CD4-positive, alpha-beta T cell treated with Interferon alpha-2 for 1 hour (primary cell): ENCODE data around the gene AOC3.

Source experiments
- DNase-seq, 2 donors: peaks; one replicate each; pipeline ENCODE4 v3.0.0-alpha.2; 2020 to 2022

AOC3 gene

GRCh38 chr17:42850954-42851353, at the start of gene AOC3:
AOC3 (plus strand) TSS chr17:42851199; CDS start chr17:42851344, 145 bp downstream.
- DNase-seq = no peak

- DNase-seq = no peak
These were observed 47.7 kb upstream of the AOC3 start for GRCh38 chr17:42803074-42803883.

GRCh38 chr17:42804918-42805367, 46.1 kb upstream of the AOC3 start:
- DNase-seq = no peak

- no peak for DNase-seq
These were observed 44.8 kb upstream of the AOC3 start for GRCh38 chr17:42806249-42806648.

GRCh38 chr17:42809250-42809649, 41.7 kb upstream of the AOC3 start:
- DNase-seq = no peak

GRCh38 chr17:42814633-42815399, 36.2 kb upstream of the AOC3 start:
- DNase-seq = no peak

- no peak for DNase-seq
These were observed 33.1 kb upstream of the AOC3 start for GRCh38 chr17:42817866-42818265.

GRCh38 chr17:42818379-42818778, 32.6 kb upstream of the AOC3 start:
- DNase-seq = no peak

GRCh38 chr17:42819939-42820535, 31.0 kb upstream of the AOC3 start:
- peak; percentile 68 to 74 for DNase-seq

GRCh38 chr17:42821176-42821575, 29.8 kb upstream of the AOC3 start:
- DNase-seq = no peak

GRCh38 chr17:42827472-42827871, 23.5 kb upstream of the AOC3 start:
- DNase-seq = no peak

GRCh38 chr17:42830971-42831370, 20.0 kb upstream of the AOC3 start:
- no peak for DNase-seq

GRCh38 chr17:42832213-42832933, 18.6 kb upstream of the AOC3 start:
- DNase-seq = no peak

GRCh38 chr17:42832934-42833766, 17.8 kb upstream of the AOC3 start, which contains the start of gene PSME3:
PSME3 (plus strand) TSS chr17:42833397; CDS start chr17:42833632, 235 bp downstream.
- peak; percentile 88 to 91 for DNase-seq

- no peak for DNase-seq
These were observed 17.1 kb upstream of the AOC3 start for GRCh38 chr17:42833767-42834422.

GRCh38 chr17:42835732-42836131, 15.3 kb upstream of the AOC3 start:
- DNase-seq = no peak

- DNase-seq = no peak
These were observed 8.9 kb upstream of the AOC3 start for GRCh38 chr17:42841975-42842685.

GRCh38 chr17:42843358-42843934, 7.6 kb upstream of the AOC3 start:
- peak; percentile 14 to 31 for DNase-seq

GRCh38 chr17:42844271-42844670, 6.7 kb upstream of the AOC3 start, which contains the start of gene AOC2:
AOC2 (plus strand) TSS chr17:42844580; CDS start chr17:42844627, 47 bp downstream.
- no peak for DNase-seq
